Hepatocyte (in vitro differentiated cells): ENCODE results near the gene POLR2H.

Experiments used
- EZH2phosphoT487 ChIP-seq: fragments of 200-600 bp; sonication (generic); IDR thresholded peaks from one replicate; pipeline ENCODE4 v1.6.1; 2018; ENCODE audit warnings: antibody characterized with exemption, mild to moderate bottlenecking, low read depth, moderate library complexity; ENCODE audit not compliant: unreplicated experiment, severe bottlenecking
- TF ChIP-seq, protein P1 (sequence below): fragments of 200-600 bp; sonication (generic); IDR thresholded peaks from 2 replicates; pipeline ENCODE4 v1.5.1; 2016; ENCODE audit warnings: antibody characterized with exemption, mild to moderate bottlenecking; ENCODE audit not compliant: poor library complexity

GRCh38 chr3:184337981-184338380 lies 23.5 kb upstream of the POLR2H start:
- no peak for TF ChIP-seq EZH2phosphoT487
- TF ChIP-seq, protein P1, sequence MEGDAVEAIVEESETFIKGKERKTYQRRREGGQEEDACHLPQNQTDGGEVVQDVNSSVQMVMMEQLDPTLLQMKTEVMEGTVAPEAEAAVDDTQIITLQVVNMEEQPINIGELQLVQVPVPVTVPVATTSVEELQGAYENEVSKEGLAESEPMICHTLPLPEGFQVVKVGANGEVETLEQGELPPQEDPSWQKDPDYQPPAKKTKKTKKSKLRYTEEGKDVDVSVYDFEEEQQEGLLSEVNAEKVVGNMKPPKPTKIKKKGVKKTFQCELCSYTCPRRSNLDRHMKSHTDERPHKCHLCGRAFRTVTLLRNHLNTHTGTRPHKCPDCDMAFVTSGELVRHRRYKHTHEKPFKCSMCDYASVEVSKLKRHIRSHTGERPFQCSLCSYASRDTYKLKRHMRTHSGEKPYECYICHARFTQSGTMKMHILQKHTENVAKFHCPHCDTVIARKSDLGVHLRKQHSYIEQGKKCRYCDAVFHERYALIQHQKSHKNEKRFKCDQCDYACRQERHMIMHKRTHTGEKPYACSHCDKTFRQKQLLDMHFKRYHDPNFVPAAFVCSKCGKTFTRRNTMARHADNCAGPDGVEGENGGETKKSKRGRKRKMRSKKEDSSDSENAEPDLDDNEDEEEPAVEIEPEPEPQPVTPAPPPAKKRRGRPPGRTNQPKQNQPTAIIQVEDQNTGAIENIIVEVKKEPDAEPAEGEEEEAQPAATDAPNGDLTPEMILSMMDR: no peak
